Measurements from ENCODE around the gene DLG2.
"Not testable (repeated sequence)": the region's sequence is repeated elsewhere in the genome, so short reads cannot be mapped to it uniquely, and the experiment has no call there.

The DLG2 gene

DNA sequence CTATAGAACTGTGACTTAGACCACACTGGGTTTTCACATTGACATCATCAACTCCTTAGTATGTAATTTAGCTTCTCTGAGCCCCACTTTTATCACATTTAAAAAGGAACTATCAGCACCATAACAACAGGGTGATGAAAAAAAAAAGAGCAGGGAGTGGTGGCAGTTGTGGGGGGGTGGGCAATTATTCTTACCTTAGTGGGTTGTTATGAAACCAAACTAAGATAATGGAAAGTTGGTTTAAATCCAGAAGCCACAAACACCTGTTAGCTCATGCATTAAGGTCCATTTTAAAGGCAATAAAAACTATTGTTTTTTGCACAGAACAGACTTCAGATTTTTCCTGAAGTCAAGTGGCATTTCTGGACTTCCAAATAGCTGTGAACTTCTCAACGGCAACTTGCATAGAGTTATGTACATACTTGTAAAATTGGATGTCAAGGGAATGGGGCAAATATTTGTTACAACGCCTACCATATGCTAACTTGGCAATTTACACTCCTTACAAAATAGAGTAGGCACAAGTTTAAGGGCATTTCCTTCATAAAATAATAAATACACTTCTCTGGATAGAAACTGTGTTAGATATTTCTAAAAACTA lies 793.6 kb downstream of the DLG2 start:
- DNase-seq (ENCODE audit: low read depth) = no peak

DNA sequence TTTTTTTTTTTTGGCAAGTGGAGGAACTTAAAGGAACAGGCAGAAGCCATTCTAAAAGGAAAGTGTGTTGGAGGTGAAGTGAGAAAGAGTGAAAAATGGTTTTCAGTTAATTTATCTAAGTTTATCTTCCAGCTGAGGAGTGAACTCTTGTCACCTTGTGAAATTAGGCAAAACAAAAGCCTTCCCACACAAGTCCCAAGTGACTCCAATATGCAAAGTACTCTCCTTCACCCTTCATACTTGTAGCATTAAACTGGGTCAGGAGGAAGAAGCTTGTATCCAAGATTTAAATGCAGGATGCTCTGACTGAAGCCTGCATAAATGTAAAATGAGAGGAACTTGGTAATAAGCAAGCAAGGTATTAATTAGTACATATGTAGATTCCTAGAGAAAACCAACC lies 796.8 kb downstream of the DLG2 start:
- DNase-seq (ENCODE audit: low read depth) = no peak

DNA sequence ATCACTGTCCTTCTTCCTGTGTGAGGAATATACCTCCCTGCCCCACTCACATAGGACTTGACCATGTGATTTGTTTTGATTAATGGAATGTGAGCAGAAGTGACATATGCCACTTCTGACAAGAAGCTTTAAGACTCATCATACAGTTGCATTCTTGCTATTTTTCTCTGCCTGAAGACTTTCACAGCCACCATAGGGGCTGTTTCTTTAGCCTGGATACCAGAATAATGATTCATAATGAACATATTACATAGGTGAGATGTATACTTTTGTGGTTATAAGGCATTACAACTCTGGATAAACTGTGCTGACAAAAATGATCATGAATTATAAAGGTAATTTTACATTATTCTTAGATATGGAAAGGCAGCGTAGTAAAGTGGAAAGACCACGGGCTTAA lies 798.0 kb downstream of the DLG2 start:
- DNase-seq (ENCODE audit: low read depth) = no peak

DNA sequence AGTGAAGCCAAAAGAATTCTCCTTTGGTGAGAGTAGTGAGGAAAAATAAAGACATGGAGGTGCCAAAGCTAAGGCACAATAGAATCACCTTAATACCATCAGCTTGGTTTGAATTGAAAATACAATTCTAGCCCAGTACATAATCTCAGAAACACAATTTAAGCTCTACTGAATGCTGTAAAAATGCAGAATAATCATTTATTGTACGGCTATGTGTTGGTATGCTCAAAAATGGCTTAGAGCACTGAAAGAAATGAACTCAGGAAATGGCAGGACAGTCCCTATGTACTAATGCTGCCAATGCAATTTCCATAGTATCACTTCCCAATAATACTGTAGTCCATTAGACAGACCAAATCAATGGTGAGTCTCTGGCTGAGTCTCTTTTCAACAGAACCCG lies 798.5 kb downstream of the DLG2 start:
- no peak for DNase-seq (ENCODE audit: low read depth)

DNA sequence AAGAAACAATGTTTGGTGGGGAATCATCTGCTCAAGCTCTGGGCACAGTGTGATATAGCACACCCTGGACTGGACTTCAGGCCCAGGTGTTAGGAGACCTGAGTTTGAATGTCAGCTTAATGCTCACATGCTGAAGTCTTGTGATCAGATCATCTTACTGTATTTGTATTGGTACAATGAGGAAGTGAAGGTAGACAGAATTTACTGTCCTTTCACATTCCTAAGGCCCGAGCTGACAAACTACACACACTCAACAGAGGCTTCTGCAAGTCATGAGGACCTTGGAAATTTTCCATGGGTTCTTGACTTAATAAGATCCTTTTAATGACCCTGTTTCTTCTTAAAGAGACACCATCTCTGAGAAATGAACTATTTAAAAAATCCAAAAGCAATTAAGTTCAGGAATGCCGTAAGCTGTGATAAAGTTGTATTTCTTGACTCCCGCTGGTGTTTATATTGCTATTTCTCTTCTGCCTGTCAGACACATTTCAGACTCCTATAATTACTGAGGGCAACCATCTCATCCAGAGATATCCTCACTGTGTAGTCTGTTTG lies 802.0 kb downstream of the DLG2 start:
- DNase-seq (ENCODE audit: low read depth) = no peak

DNA sequence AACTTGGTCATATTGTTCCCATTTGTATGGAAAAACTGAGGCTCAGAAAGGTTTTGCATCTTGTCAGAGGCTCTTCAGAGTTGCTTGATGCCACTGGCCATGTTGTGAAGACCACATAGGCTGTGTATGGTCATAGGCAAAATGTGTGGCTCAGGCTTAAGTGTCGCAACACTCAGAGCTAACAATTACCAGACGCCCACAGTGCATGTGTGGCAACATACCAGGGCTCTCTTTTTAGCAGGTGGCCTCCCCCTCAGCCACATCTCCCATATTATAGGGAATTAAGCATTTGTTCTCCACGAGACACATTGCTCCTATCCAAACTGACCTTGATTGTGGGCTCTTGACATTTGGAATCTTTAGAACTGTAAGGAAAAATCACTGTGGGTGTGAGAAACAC lies 802.5 kb downstream of the DLG2 start:
- no peak for DNase-seq (ENCODE audit: low read depth)

DNA sequence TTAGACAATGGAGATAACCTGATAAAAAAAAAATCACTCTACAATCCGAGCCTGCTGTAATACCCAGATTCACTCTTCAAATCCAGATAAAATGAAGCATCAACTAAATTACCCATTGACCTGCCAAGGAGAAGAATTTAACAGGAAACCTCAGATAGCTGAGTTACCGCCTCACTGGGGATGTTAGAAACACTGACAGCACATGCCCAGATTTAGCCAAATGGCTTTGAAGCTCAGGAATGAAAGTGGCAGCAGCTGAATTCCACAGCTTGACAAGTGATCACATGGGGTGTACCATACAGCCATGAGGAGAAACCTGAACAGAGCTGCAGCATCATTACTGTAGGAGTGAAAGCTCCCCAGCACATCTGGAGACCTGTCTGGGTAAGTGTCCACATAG lies 807.6 kb downstream of the DLG2 start:
- DNase-seq (ENCODE audit: low read depth) = no peak

DNA sequence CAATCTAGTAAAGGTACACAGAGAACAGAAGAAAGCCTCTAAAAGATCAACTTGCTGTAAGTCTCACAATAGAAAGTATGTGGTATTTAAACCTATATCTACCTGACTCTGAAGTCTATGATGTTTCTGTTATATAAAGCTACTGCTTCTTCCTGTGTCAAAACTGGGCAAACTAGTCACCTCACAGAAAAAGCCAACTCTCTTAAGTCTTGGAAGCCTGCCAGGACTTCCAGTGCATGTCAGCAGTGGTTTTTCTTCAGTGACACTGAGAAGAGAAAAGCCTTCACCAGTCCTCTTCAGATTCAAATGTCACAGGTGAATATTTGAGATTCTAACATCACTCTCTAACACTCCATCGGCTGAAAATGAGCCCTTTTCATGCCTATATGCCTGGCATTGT lies 808.0 kb downstream of the DLG2 start:
- DNase-seq (ENCODE audit: low read depth) = no peak

DNA sequence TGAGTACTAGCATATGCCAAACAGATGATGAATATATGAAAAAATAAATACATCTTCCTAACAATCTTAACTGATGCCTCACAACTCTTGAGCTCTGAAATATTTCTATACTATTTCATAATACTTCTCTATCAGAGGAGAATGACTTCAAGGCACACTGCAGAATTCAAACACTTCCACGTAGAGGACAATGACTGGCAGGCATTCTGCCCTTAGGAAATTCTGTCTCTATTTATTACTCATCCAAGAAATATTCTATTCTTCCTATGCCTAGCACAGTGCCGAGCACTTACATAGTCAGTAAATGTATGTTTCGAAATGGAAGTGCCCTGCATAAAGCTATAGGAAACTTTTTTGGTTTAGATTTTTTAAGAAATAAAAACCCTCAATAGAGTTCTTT lies 809.1 kb downstream of the DLG2 start:
- no peak for DNase-seq (ENCODE audit: low read depth)

DNA sequence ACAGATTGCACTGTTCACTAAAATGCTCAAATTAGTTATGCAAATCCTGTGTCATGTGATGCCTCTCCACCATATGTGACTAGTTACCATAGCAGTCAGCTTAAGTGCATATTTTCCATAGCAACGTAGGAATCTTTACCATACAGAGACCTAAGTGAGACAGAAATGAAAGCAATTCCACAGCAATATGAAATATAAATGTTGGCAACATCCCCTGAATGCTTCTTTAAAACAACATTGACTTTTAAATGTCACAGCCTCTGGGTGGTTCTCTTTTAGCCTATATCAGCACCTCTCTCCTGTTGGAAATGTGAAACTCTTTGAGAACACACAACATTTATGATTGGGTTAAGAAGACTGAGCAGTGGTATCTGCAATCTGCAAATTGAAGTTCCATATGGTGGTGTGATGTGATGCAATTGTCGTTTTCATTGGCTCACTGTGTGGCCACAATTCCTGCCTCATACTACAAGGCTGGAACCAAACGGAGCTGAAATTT lies 814.6 kb downstream of the DLG2 start:
- DNase-seq (ENCODE audit: low read depth) = no peak

DNA sequence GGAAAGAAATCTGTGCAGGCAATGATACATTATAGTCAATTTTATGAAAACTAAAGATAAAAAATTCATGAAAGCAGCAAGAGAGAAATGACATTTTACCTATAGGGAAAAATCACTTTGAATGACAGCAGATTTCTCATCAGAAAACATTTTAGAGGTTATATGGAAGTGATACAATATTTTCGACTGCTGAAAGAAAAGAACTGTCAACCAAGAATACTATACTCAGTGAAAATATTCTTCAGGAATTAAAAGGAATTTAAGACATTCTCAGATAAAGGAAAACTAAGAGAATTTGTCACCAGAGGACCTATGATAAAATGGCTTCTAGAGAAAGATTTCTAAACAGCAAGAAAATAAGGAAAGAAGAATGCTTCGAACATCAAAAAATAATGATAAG lies 820.8 kb downstream of the DLG2 start:
- no peak for DNase-seq (ENCODE audit: low read depth)

DNA sequence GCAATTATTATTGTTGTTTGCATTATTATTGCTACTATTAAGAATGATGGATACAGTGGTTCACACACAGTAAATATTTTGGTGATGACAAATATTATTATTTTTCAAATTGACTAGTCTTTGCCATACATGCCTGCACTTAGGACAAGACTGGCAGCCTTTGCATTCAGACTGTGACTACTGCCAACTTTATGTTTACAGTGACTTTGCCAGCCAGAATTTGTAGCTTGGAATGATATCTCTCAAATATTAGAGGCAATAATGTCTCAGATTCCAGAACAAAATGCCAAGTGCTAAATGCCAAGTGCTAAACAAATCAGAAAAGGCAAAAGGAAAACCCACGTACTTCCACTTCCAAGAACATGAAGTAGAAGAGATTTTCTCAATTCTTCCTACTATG lies 823.1 kb downstream of the DLG2 start:
- no peak for DNase-seq (ENCODE audit: low read depth)

DNA sequence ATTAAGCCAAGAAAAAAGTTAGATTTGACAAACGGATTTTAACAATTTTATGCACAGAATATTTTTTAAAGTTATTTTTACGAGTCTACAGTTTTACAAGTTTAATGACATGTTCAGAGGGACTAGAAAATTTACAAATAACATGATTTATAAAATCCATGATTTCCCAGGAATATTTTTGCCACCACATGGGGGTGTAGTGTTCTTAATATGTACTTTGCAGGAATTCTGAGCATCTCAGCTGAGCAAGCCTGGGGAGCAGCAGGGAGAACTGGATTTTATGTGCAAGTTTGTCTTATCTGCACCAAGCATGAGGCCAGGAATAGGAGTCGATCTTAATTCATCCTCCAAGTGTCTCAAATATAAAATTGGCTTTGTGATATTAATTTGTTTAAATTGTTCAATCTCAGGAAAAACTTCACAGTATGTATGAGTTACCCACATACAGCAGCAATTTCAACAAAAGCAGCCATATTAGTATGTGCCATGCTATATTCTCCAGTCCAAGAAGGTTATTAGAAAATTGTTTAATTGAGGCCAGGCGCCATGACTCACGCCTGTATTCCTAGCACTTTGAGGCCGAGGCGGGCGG lies 826.3 kb downstream of the DLG2 start:
- DNase-seq (ENCODE audit: low read depth) = no peak

DNA sequence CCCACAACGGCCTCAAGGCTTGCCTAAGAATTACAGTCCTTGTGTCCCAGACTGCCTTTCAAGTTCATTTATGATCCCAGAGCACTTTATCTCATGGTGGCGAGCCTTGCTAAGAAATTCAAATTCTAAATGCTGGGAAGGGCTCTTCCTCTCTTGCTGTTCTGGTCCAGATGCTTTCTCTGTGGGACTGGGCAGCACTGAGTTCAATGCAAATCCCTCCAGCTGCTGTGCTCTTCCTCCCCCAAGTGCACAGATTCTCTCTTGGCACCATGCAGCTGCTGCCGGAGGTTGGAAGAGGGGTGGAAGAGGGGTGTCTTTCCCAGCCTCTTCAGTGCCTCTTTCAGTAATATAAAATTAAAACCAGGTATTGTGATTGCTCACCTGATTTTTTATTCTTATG lies 828.0 kb downstream of the DLG2 start:
- no peak for DNase-seq (ENCODE audit: low read depth)

DNA sequence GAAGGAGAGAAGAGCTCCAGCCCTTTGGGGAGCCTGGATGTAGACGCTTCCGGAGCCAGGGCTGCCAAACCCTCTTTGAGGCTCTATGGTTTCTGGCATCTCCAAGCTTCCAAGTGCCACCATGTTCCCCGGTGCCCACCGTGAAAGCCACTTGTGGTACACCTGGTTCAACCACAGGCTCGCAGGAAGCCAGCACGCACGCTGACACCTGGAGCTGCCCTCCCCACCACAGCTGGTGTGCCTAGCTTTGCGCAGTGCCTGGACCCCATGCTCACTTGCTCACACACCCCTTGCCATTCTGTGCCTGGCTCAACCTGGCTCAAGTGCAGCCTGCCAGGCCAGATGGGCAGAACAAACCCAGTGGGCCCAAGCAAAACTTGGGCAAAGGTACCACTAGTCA lies 831.4 kb downstream of the DLG2 start:
- DNase-seq (ENCODE audit: low read depth) = no peak

DNA sequence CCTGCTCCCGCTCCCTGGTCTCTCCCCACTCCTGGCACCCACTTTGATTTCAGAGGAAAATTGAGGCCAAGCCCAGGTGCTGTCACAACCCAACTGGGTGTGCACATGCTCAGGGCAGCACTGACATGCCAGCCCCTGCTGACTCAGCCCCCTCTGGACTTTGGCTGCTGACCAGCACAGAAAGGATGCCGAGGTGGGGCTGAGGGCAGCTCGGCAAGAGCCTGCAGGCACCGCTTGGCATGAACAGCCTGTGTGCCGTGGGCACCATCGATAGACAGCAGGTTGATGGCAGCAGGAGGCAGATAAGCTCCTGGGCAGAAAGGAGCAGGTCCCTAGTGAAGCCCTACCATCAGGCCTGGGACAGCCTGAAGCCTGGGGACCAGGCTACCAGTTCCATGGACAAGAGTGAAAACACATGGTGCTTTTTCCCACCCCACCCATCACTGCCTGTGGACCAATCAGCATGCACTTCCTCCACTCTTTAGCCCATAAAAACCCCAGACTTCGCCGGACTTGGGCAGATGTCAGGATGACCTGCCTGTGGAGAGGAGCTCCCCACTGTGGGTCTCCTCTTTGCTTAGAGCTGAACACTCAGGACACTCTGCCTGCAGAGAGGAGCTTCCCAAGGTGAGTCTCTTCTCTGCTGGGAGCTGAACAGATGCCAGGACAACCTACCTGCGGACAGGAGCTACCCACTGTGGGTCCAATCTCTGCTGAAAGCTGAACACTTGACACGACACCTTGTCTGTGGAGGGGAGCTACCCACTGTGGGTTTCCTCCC lies 832.3 kb downstream of the DLG2 start:
- no peak for DNase-seq (ENCODE audit: low read depth)

DNA sequence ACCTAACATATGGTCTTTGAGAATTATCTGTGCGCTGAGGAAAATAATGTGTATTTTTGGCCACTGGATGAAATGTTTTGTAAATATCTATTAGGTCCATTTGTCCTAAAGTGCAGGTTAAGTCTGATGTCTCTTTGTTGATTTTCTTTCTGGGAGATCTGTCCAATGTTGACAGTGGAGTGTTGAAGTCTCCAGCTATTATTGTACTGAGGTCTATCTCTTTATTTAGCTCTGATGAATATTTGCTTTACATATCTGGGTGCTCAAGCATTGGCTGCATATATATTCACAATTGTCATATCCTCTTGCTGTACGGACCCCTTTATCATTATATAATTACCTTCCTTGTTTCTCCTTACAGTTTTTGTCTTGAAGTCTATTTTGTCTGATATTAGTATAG lies 833.8 kb downstream of the DLG2 start:
- DNase-seq (ENCODE audit: low read depth) = no peak

DNA sequence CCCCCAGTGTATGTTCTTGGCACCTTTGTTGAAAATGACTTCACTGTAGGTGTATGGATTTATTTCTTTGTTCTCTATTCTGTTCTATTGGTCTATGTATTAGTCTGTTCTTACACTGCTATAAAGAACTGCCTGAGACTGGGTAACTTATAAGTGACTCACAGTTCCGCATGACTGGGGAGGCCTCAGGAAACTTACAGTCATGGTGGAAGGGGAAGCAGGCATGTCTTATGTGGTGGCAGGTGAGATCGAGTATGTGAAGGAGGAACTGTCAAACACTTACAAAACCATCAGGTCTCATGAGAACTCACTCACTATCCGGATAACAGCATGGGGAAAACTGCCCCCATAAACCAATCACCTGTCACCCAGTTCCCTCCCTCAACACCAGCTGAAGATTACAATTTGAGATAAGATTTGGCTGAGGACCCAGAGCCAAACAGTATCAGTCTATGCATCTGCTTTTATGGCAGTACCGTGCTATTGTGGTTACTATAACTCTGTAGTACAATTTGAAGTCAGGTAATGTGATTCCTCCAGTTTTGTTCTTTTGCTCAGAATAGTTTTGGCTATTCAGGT lies 836.2 kb downstream of the DLG2 start:
- no peak for DNase-seq (ENCODE audit: low read depth)

DNA sequence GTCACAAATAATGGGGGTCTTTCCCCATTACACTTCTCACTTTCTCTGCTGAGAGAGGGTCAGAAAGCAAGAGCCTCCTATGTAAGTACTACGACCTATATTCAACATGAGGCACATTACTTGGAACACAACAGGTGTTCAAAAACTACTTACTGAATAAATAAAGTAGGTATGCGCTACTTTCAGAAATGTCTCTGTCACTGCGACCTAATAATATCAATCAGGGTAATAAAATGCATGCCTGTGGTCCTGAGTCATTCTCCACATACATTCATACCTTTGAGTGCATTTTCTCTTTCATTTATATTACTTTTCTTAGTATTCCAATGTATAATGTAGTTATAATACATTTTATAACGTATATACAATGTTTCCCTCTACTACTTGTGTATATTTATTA lies 838.9 kb downstream of the DLG2 start:
- no peak for DNase-seq (ENCODE audit: low read depth)

DNA sequence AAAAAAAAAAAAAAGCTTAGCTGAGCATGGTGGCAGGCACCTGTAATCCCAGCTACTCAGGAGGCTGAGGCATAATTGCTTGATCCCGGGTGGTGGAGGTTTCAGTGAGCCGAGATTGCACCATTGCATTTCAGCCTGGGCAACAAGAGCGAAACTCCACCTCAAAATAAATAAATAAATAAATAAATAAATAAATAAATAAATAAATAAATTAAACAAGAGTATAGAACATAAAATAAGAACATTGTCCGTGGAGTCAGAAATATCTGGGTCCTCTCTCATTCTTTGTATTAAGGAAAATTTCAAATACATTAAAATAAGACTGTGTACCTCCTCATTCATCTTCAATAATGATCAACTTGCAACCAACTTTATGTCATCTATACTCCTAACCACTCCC lies 843.0 kb downstream of the DLG2 start:
- not testable (repeated sequence) for DNase-seq (ENCODE audit: low read depth)

DNA sequence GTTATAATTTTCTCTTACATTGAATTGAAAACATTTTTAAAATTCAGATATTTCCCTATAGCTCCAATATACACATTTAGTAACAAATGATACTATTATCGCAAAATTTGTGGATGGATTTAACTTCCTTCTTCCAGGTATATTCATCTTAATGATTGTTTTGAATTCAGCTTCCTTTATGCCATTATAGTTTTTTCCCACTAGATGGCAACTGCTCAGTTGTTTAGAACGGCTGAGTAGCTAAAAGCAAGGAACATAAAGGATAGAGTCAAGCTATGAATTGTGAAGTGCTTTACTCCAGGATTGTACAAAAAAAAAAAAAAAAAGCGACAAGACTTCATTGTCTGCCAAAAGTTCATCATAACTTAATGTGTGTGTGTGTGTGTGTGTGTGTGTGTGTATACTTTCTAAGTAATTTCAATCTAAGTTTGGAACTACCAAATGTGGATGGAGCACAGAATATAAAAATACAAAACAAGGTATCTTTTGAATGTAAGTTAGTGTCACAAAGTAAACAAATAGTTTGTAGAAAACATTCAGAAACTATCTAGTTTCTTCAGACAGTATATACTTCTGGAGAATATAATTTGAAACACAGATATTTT lies 846.4 kb downstream of the DLG2 start:
- no peak for DNase-seq (ENCODE audit: low read depth)

DNA sequence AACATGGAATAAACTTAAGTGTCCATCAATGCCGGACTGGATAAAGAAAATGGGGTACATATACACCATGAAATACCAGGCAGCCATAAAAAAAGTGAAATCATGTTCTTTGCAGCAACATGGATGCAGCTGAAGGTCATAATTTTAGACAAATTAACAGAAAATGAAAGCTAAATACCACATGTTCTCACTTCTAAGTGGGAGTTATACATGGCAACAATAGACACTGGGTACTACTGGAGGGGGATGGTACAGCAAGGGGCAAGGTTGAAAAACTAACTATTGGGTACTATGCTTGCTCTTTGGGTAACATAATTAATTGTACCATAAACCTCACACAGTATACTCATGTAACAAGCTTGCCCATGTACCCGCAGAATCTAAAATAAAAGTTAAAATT lies 851.6 kb downstream of the DLG2 start:
- no peak for DNase-seq (ENCODE audit: low read depth)

Data from activated gamma-delta T cell treated with anti-CD3 and anti-CD28 coated beads, Interleukin-2, amount 50 U/mL, for 16 hours (primary cell).